WERI-Rb-1 (cell line): ENCODE measurements around the gene IRF1.
"Not testable (repeated sequence)": the region's sequence is repeated elsewhere in the genome, so short reads cannot be mapped to it uniquely, and the experiment has no call there.

Source experiments
- DNase-seq: peaks from one replicate; pipeline ENCODE4 v3.0.0-alpha.2; 2020
- H3K27ac ChIP-seq: fragments of 250-450 bp; sonication (Bioruptor Pico); 2 replicates; pipeline ENCODE4 v1.5.1; 2020; ENCODE audit warnings: mild to moderate bottlenecking, moderate library complexity
- H3K27me3 ChIP-seq: fragments of 250-450 bp; sonication (Bioruptor Pico); 2 replicates; pipeline ENCODE4 v1.5.1; 2021; ENCODE audit warnings: mild to moderate bottlenecking, low read depth, moderate library complexity; ENCODE audit not compliant: insufficient read depth, severe bottlenecking
- H3K36me3 ChIP-seq: fragments of 250-450 bp; sonication (Bioruptor Pico); 2 replicates; pipeline ENCODE4 v1.5.1; 2020; ENCODE audit warnings: mild to moderate bottlenecking, moderate library complexity
- H3K4me3 ChIP-seq: 2 replicates; pipeline ENCODE4 v1.5.1; 2011; ENCODE audit warnings: low read depth, mild to moderate bottlenecking, control low read depth, low read length
- H3K9me3 ChIP-seq: fragments of 250-450 bp; sonication (Bioruptor Pico); 2 replicates; pipeline ENCODE4 v1.5.1; 2021; ENCODE audit warnings: mild to moderate bottlenecking, moderate library complexity; ENCODE audit not compliant: severe bottlenecking
- CTCF ChIP-seq: IDR thresholded peaks from 2 replicates; pipeline ENCODE4 v1.5.1; 2011; ENCODE audit warnings: low read depth, mild to moderate bottlenecking, control low read depth, inconsistent platforms, low read length

Gene IRF1

DNA sequence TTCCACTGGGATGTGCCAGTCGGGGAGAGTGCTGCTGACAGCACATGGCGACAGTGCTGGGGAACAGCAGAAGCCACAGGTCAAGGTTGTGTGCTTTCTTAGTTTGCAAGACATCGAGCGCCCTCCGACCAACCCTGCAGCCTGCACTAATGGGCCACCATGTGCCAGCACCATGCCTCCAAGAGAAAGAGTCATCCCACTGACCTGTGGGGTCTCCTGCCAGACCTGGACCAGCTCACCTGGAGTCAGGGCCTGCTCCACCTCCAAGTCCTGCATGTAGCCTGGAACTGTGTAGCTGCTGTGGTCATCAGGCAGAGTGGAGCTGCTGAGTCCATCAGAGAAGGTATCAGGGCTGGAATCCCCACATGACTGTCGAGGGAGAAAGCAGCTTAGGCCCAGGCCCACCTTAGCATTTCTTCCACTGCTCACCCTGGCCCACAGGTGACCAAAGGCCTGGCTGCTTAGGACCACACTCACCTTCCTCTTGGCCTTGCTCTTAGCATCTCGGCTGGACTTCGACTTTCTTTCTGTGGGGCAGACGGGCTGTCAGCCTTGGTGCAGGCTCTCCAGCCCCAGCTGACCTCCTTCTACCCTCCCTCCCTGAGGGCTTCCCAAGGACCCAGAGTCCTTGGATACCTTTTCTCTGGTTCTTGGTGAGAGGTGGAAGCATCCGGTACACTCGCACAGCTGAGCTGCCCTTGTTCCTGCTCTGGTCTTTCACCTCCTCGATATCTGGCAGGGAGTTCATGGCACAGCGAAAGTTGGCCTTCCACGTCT is 4.1 kb downstream of the IRF1 start:
- Histone ChIP-seq H3K4me3 (no peak overlapping the region), H3K27ac (no peak overlapping the region), H3K27me3 (no peaks in the 10 kb centered on the region), H3K36me3 (peaks cover 48% of the 10 kb centered on the region), H3K9me3 (no peaks in the 10 kb centered on the region)
- no peak for DNase-seq
- TF ChIP-seq CTCF: no peak

GRCh38 chr5:132485641-132486317 is 4.8 kb downstream of the IRF1 start:
- no peak for DNase-seq
- TF ChIP-seq CTCF: no peak
- H3K36me3 ChIP-seq: peaks cover 48% of the 10 kb centered on the region
- no peak overlapping the region for H3K4me3 ChIP-seq
- no peaks in the 10 kb centered on the region for H3K9me3 ChIP-seq
- H3K27ac ChIP-seq: no peak overlapping the region
- H3K27me3 ChIP-seq: no peaks in the 10 kb centered on the region

- H3K4me3 ChIP-seq, H3K27ac ChIP-seq, DNase-seq, H3K9me3 ChIP-seq, H3K27me3 ChIP-seq: not testable (repeated sequence)
- peaks cover 48% of the 10 kb centered on the region for H3K36me3 ChIP-seq
Measured at GRCh38 chr5:132484876-132485640, 5.5 kb downstream of the IRF1 start.

GRCh38 chr5:132484391-132484725 is 6.2 kb downstream of the IRF1 start:
- no peak overlapping the region for H3K4me3 ChIP-seq
- no peak overlapping the region for H3K27ac ChIP-seq
- no peak for DNase-seq
- H3K9me3 ChIP-seq: no peaks in the 10 kb centered on the region
- H3K27me3 ChIP-seq: no peaks in the 10 kb centered on the region
- H3K36me3 ChIP-seq: peaks cover 48% of the 10 kb centered on the region
- TF ChIP-seq CTCF: no peak

GRCh38 chr5:132483661-132484390 is 6.7 kb downstream of the IRF1 start:
- no peaks in the 10 kb centered on the region for H3K27me3 ChIP-seq
- H3K27ac ChIP-seq: no peak overlapping the region
- no peak overlapping the region for H3K4me3 ChIP-seq
- no peak for TF ChIP-seq CTCF
- no peaks in the 10 kb centered on the region for H3K9me3 ChIP-seq
- H3K36me3 ChIP-seq: peaks cover 48% of the 10 kb centered on the region
- DNase-seq: no peak
